ENCODE measurements around the gene STAP1.
"Not testable (repeated sequence)": the region's sequence is repeated elsewhere in the genome, so short reads cannot be mapped to it uniquely, and the experiment has no call there.

The STAP1 gene

GRCh38 chr4:67624939-67625338 lies 66.4 kb downstream of the STAP1 start:
- no peak for DNase-seq (ENCODE audit: low read depth in 2 of 2)

DNA sequence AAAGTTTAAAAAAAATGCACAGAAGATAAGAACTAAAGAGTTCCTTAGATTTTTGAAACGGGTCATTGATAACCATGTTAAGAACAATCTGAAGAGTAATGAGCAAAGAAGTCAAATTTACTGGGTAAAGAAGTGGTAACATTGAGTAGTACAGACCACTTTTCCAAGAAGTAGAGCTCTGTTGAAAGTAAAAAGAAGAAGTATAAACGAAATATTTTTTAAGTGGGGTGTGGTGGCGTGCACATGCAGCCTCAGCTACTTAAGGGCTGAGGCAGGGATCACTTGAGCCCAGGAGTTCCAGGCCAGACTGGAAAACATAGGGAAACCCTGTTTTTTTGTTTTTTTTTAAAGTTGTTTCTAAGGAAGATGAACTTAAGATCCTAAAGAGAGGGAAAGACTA lies 74.0 kb downstream of the STAP1 start:
- DNase-seq (ENCODE audit: low read depth in 2 of 2): no peak

GRCh38 chr4:67634741-67635140 lies 76.2 kb downstream of the STAP1 start:
- no peak for DNase-seq (ENCODE audit: low read depth in 2 of 2)

DNA sequence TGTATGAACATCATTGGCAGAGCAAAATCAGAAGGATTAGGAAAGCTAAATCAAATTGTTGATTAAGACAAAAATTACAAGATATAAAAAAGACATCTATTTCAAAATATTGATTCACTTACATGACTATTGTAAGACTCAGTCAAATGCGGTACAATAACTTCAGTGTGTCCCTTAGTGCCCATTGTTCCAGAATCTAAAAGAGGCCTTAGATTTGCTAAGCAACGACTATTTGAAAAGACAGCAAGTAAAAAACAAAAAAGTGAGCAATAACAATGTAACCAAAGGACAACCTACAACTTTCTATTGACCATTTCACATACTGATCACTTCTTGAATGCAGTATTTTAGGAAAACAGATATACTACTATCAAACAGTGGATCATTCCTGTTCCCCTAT lies 76.8 kb downstream of the STAP1 start:
- no peak for DNase-seq (ENCODE audit: low read depth in 2 of 2)

- not testable (repeated sequence) for DNase-seq (ENCODE audit: low read depth in 2 of 2)
Measured at GRCh38 chr4:67636978-67637377, 78.5 kb downstream of the STAP1 start.

GRCh38 chr4:67638136-67638535 lies 79.6 kb downstream of the STAP1 start:
- DNase-seq (ENCODE audit: low read depth in 2 of 2): no peak

DNA sequence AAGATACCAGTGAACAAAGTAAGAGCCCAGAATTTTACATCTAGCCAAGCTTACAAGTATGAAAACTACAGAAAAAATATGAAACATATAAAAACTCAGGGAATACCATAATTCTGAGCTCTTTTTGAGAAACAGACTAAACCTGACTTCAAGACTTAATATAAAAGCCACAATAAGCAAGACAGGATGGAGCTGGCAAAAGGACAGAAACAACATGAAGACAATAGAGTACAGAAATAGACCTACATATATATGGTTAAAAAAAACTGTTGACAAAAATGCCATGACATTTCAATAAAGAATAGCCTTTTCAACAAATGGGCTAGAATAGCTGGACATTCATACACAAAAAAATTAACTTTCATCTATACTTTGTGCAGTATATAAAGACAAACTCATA lies 93.0 kb downstream of the STAP1 start:
- no peak for DNase-seq (ENCODE audit: low read depth in 2 of 2)
